SU-DHL-6 (cell line): Measurements from ENCODE around the gene DES.

Source experiments
- H2AFZ ChIP-seq: fragments of 200-600 bp; sonication (generic); 2 replicates; pipeline ENCODE4 v1.6.1; 2014; ENCODE audit warnings: low read depth, mild to moderate bottlenecking, moderate library complexity, mixed read lengths, antibody characterized with exemption, low read length; ENCODE audit not compliant: severe bottlenecking
- H3F3A ChIP-seq: fragments of 200-600 bp; shearing (Covaris generic); 2 replicates; pipeline ENCODE4 v1.6.0; 2016; ENCODE audit warnings: antibody characterized with exemption, mild to moderate bottlenecking; ENCODE audit not compliant: insufficient read depth
- H3K27ac ChIP-seq: fragments of 200-600 bp; sonication (generic); 2 replicates; pipeline ENCODE4 v1.5.1; 2016; ENCODE audit warnings: low read depth, mild to moderate bottlenecking, low read length, moderate library complexity, mixed read lengths
- H3K27me3 ChIP-seq: fragments of 200-600 bp; sonication (generic), shearing (Covaris generic); 2 replicates; pipeline ENCODE4 v1.6.0; 2014; ENCODE audit warnings: mild to moderate bottlenecking, low read length
- H3K36me3 ChIP-seq: fragments of 200-600 bp; sonication (generic); 2 replicates; pipeline ENCODE4 v1.6.1; 2014; ENCODE audit warnings: mild to moderate bottlenecking, low read length, mixed read lengths
- H3K4me2 ChIP-seq: fragments of 300-600, 200-600 bp; shearing (Covaris generic), sonication (generic); 2 replicates; pipeline ENCODE4 v1.6.0; 2014; ENCODE audit warnings: low read length, low read depth, mild to moderate bottlenecking; ENCODE audit not compliant: poor library complexity, severe bottlenecking
- H3K4me3 ChIP-seq: fragments of 200-600 bp; sonication (generic); 2 replicates; pipeline ENCODE4 v1.5.1; 2014; ENCODE audit warnings: antibody characterized with exemption, low read length, mild to moderate bottlenecking, mixed read lengths; ENCODE audit not compliant: insufficient read depth, poor library complexity, severe bottlenecking
- H3K79me2 ChIP-seq: fragments of 200-600 bp; sonication (generic); 2 replicates; pipeline ENCODE4 v1.6.1; 2014; ENCODE audit warnings: mild to moderate bottlenecking, low read length, moderate library complexity; ENCODE audit not compliant: insufficient read depth
- H3K9ac ChIP-seq: fragments of 200-600 bp; sonication (generic); 2 replicates; pipeline ENCODE4 v1.7.0; 2014; ENCODE audit warnings: mild to moderate bottlenecking, low read length
- H3K9me2 ChIP-seq: fragments of 200-600 bp; sonication (generic); replicated peaks from 2 replicates; pipeline ENCODE4 v1.6.1; 2014; ENCODE audit warnings: low read length; ENCODE audit not compliant: insufficient read depth
- H3K9me3 ChIP-seq: fragments of 200-600 bp; sonication (generic); 2 replicates; pipeline ENCODE4 v1.6.1; 2014; ENCODE audit warnings: low read length, mixed read lengths; ENCODE audit not compliant: insufficient read depth
- H4K20me1 ChIP-seq: fragments of 200-600 bp; sonication (generic); 2 replicates; pipeline ENCODE4 v1.6.1; 2014; ENCODE audit warnings: low read depth, mild to moderate bottlenecking, antibody characterized with exemption, low read length, moderate library complexity, mixed read lengths
- EZH2phosphoT487 ChIP-seq: fragments of 200-600 bp; sonication (generic), shearing (Covaris generic); conservative IDR thresholded peaks from 2 replicates; pipeline ENCODE4 v1.6.1; 2018; ENCODE audit warnings: mild to moderate bottlenecking, antibody characterized with exemption, low read length, moderate library complexity, mixed read lengths
- TF ChIP-seq, protein P1 (sequence below): fragments of 200-600 bp; sonication (generic); IDR thresholded peaks from one replicate; pipeline ENCODE4 v1.5.1; 2017; ENCODE audit warnings: antibody characterized with exemption, mild to moderate bottlenecking, low read length, moderate library complexity; ENCODE audit not compliant: insufficient read depth, poor library complexity, severe bottlenecking

DES gene

DNA sequence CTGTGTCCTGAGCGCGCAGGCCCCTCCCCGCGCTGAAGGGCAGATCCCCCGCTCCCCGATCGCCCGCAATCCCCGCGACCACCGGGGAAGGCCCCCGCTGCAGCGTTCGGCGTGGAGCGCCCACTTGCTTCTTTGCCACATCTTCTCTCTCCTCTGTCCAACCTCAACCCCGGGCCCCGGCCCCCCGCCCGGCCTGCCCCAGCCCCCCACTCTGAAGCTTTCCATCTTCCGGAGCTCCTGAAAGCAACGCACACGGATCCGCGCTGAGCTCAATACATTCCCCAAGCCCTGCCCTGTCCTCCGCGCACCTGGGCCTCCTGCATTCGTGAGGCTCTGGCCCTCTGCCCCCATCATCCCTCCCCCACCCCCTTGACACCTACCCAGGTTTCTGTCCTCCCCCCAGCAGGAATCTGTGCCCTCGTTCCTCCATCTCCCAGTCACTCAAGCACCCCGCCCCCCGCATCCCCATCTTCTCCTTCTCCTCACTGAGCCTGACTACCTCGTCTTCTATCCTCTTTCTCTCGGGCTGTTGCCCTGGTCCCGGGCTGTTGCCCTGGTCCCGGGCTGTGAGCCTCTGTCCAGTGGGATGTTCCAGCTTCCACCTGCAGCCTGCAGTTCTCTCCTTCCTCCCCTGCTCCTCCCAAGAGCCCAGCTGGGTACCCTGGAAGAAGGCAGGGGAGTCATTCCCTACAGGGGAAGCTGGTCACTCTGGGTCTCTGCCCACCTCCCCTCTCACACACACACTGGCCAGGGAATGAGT lies 24.3 kb downstream of the DES start:
- H3K79me2 ChIP-seq: no peaks in the 10 kb centered on the region
- no peak overlapping the region for H2AFZ ChIP-seq
- H3K9me2 ChIP-seq: no peaks in the 10 kb centered on the region
- H3K4me2 ChIP-seq: no peak overlapping the region
- no peak overlapping the region for H3K9ac ChIP-seq
- no peaks in the 10 kb centered on the region for H3F3A ChIP-seq
- H3K36me3 ChIP-seq: no peaks in the 10 kb centered on the region
- H4K20me1 ChIP-seq: no peaks in the 10 kb centered on the region
- no peak overlapping the region for H3K4me3 ChIP-seq
- H3K27me3 ChIP-seq: no peaks in the 10 kb centered on the region
- no peak overlapping the region for H3K27ac ChIP-seq
- no peaks in the 10 kb centered on the region for H3K9me3 ChIP-seq
- TF ChIP-seq, protein P1, sequence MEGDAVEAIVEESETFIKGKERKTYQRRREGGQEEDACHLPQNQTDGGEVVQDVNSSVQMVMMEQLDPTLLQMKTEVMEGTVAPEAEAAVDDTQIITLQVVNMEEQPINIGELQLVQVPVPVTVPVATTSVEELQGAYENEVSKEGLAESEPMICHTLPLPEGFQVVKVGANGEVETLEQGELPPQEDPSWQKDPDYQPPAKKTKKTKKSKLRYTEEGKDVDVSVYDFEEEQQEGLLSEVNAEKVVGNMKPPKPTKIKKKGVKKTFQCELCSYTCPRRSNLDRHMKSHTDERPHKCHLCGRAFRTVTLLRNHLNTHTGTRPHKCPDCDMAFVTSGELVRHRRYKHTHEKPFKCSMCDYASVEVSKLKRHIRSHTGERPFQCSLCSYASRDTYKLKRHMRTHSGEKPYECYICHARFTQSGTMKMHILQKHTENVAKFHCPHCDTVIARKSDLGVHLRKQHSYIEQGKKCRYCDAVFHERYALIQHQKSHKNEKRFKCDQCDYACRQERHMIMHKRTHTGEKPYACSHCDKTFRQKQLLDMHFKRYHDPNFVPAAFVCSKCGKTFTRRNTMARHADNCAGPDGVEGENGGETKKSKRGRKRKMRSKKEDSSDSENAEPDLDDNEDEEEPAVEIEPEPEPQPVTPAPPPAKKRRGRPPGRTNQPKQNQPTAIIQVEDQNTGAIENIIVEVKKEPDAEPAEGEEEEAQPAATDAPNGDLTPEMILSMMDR: no peak
- no peak for TF ChIP-seq EZH2phosphoT487

DNA sequence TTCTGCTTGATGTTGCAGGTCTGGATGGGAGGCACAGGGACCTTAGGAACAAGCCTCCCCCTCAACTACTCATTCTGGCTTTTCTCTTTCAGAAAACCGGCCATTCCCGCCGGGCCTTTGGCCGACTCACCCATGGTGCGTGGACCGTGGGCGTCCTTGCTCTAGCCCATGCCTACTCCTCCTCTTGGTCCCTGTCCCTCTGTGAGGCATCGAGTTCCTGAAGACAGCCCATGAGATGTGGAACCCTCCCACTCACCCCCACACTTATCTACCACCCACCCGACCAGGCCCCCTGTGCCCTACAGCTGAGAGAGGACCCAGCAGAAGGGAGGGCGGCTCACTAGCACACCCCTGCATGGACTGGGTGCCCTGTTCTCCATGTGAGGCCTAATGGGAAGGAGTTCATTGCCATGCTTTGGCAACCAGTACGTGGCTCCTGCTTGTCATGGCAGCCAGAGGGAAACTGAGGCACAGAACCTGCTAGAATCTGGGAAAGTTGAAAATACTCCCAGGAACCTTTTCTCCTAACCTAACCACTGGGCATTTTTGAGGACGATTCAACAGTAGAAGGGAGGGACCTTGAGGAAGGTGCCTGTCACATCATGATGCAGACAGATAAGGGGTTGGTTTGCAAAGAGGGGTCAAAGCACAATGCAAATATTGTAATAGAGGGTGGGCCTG lies 25.0 kb downstream of the DES start:
- no peaks in the 10 kb centered on the region for H3K27me3 ChIP-seq
- no peaks in the 10 kb centered on the region for H3K79me2 ChIP-seq
- H3K4me2 ChIP-seq: no peak overlapping the region
- TF ChIP-seq, protein P1: no peak
- TF ChIP-seq EZH2phosphoT487: no peak
- no peaks in the 10 kb centered on the region for H4K20me1 ChIP-seq
- H3F3A ChIP-seq: no peaks in the 10 kb centered on the region
- H2AFZ ChIP-seq: no peak overlapping the region
- no peak overlapping the region for H3K27ac ChIP-seq
- H3K9me2 ChIP-seq: no peaks in the 10 kb centered on the region
- H3K9ac ChIP-seq: no peak overlapping the region
- no peaks in the 10 kb centered on the region for H3K9me3 ChIP-seq
- H3K4me3 ChIP-seq: no peak overlapping the region
- H3K36me3 ChIP-seq: no peaks in the 10 kb centered on the region

DNA sequence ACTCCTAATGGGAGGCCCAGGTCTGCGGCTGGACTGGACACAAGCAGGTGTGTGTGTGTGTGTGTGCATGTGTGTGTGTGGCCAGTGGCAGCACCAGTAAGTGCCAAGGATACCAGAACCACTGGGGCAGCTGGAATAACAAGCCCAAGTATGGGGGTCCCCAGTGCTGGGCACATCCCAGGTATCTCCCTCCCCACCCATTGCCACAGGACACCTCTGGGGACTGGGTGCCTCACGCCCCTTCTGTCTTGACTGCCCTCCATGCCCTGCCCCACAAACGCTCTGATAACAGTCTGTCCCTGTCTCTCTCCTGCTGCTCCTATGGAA lies 25.5 kb downstream of the DES start:
- Histone ChIP-seq H3K27me3 (no peaks in the 10 kb centered on the region), H3K79me2 (no peaks in the 10 kb centered on the region), H2AFZ (no peak overlapping the region), H3K9me3 (no peaks in the 10 kb centered on the region), H3F3A (no peaks in the 10 kb centered on the region), H3K9ac (no peak overlapping the region), H4K20me1 (no peaks in the 10 kb centered on the region), H3K4me2 (no peak overlapping the region), H3K27ac (no peak overlapping the region), H3K36me3 (no peaks in the 10 kb centered on the region), H3K9me2 (no peaks in the 10 kb centered on the region), H3K4me3 (no peak overlapping the region)
- no peak for TF ChIP-seq EZH2phosphoT487
- TF ChIP-seq, protein P1: no peak
